GM21360 (cell line): Measurements from ENCODE around the gene PDHB.
A peak's percentile ranks its signal among the peaks of the same experiment; 100 is the strongest.
"Not testable (repeated sequence)": the region's sequence is repeated elsewhere in the genome, so short reads cannot be mapped to it uniquely, and the experiment has no call there.

ENCODE experiments used
- ATAC-seq: cut with Tn5 transposase; IDR thresholded peaks from one replicate; pipeline ENCODE4 v1.9.1; 2021; ENCODE audit warnings: mild to moderate bottlenecking, moderate library complexity; ENCODE audit not compliant: unreplicated experiment

PDHB gene

GRCh38 chr3:58440996-58441355 lies 7.3 kb upstream of the PDHB start:
- ATAC-seq = not testable (repeated sequence)

DNA sequence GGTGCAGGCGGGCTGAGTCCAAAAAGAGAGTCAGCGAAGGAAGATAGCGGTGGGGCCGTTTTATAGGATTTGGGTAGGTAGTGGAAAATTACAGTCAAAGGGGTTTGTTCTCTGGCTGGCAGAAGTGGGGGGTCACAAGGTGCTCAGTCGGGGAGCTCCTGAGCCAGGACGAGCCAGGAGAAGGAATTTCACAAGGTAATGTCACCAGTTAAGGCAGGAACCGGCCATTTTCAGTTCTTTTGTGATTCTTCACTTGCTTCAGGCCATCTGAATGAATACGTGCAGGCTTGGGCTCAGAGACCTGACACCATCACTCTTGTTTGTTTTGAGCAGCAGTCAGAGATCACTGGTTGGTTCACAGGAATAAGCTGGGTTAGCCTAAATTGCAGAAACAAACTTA lies 3.6 kb upstream of the PDHB start:
- ATAC-seq = not testable (repeated sequence)

- ATAC-seq = no peak
Observed at GRCh38 chr3:58434990-58435389, 1.4 kb upstream of the PDHB start.

DNA sequence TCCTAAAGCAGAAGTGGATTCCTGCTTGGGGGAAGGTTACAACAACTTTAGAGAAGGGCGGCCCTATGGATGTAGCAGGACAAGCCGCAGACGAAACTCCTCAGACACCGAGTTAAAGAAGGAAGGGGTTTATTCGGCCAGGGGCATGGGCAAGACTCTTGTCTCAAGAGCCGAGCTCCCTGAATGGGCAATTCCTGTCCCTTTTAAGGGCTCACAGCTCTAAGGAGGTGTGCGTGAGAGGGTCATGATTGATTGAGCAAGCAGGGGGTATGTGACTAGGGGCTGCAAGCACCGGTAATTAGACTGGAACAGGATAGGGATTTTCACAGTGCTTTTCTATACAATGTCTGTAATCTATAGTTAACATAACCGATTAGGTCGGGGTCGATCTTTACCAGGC lies 879 bp upstream of the PDHB start:
- no peak for ATAC-seq

GRCh38 chr3:58434168-58434504 lies 504 bp upstream of the PDHB start:
- ATAC-seq = no peak

GRCh38 chr3:58432905-58433304 lies 727 bp downstream of the PDHB start:
- ATAC-seq = no peak

DNA sequence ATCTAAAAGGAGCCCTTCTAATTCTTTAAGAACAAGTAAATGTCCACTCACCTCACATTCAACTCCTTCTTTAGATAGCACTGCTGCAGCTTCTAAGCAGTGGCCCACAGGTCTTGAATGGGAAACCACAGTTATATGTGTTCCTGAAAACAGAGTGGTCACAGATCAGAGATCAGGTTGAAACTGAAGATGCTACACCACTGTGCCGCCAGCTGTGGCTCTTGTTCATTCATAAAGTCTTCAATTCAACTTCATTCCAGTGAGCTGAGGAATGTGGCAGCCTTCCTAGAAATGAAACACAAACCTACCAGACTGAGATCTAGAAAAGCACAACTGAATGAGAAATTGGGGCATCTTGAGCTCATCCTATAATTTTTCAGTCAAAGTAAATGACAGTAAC lies 4.0 kb downstream of the PDHB start:
- ATAC-seq = peak; percentile 54

DNA sequence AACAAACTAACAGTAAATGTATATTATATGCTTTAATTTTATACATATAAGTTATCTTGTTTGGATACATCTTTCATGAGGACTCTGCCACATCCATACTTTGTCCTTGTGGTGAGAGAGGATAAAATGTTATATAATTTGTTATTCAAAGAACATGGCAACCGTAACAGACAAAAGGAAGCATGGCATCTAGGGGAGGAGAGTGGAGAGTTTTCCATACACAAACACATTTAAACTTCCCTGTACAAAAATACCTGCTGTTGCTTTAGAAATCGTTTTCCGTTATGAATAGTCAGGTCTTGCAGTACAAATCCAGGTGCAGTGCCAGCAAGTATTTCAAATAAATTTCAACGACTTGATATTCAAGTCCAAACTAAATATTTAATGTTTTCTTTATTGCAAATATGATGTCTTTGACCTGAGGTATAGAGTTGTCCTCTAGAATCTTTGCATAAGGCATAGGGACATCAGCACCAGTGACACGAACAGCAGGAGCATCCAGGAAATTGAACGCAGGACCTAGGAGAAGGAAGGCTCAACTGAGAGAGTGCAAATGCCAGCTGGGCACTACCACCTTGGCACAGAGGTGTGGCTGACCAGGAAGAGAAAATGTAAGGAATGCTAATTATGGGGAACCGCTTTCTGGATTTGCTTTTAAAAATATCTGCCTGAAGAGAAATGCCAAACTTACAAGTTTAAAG lies 5.8 kb downstream of the PDHB start:
- no peak for ATAC-seq

GRCh38 chr3:58425782-58426181 lies 7.8 kb downstream of the PDHB start:
- ATAC-seq = no peak

GRCh38 chr3:58424613-58425012 lies 9.0 kb downstream of the PDHB start:
- no peak for ATAC-seq

- ATAC-seq = no peak
Observed at GRCh38 chr3:58422756-58423325, 10.8 kb downstream of the PDHB start.

DNA sequence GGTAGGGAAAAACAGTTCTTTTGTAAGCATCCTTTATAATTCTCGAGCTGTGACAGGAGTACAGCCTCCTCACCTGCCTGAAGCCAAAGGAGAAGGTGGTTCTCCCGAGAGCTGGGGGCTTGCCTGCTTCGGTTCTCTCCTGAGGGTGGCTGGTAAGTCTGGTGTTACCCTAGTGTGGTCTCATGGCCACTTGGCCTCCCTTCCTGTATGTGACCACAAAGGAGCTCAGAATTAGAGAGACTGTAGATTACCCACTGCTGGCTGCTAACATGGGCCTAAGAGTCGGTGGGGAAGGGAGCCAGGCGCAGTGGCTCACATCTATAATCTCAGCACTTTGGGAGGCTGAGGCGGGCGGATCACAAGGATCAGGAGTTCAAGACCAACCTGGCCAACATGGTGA lies 12.6 kb downstream of the PDHB start:
- no peak for ATAC-seq

DNA sequence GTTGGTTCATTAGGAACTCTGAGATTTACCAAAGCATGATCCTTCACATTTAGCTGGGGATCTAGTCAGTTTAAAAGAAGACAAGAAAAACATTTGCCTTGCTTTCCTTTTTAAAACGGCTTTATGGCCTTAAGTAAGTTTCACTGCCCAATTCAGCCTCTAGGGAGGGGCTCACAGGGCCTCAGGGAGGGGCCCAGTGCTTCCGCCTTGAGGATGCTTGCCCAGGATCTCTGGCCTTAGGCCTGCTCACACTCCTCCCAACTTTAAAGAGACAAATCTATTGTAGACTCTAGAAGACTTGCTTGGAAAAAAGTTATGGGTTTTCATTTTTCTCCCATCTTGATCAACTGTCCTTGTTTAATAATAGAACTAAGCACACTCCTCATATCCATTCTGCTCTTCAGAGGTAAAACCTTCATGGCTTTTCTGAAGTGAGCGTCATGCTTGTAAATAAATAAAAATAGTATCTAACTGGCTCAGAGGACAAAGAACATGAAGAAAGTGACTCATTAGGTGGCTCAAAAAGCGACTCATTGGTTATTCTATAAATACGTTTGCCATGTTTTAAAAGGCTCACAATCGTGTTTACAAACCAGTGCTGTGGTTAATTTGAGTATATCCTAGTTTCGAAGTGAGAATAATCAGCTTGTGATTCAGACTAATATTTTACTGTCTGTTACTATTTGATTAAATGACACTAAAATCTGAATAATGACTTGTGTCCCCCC lies 13.7 kb downstream of the PDHB start:
- ATAC-seq = peak; percentile 48

GRCh38 chr3:58418227-58418626 lies 15.4 kb downstream of the PDHB start:
- ATAC-seq = no peak

DNA sequence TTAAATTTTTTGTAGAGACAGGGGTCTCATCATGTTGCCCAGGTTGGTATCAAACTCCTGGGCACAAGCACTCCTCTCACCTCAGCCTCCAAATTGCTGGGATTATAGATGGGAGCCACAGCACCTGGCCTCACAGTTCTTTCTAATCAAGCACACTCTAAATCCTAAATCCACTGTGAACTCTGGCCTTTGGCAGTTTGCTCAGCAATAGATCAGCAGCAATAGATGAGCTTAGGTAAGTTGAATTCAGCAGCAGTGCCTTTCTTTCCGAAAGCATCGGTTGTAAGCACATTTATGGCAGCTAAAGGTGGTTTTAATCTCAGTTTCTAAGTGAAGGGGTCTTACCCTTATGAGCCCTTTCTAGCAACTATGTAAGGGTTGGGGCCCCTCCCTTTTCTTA lies 16.6 kb downstream of the PDHB start:
- ATAC-seq = no peak

DNA sequence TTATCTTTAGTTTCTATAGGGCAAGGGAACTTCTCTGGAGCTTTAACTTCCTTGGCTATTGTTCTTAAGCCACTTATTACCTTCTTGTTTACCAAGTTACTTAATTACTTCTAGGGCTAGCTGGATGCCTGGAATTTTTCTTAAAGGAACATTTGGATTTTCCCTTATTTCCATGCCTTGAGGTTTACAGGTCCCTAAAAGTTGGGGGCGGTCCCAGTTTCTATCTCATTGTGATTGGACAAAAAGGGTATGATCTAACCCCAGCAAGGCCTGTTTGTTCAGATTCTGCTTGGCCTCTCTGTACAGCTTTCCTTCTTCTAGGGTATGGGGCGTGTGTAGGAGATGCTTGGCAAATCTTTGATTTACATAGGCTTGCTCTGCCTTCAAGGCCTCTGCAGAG lies 17.4 kb downstream of the PDHB start:
- ATAC-seq = no peak

DNA sequence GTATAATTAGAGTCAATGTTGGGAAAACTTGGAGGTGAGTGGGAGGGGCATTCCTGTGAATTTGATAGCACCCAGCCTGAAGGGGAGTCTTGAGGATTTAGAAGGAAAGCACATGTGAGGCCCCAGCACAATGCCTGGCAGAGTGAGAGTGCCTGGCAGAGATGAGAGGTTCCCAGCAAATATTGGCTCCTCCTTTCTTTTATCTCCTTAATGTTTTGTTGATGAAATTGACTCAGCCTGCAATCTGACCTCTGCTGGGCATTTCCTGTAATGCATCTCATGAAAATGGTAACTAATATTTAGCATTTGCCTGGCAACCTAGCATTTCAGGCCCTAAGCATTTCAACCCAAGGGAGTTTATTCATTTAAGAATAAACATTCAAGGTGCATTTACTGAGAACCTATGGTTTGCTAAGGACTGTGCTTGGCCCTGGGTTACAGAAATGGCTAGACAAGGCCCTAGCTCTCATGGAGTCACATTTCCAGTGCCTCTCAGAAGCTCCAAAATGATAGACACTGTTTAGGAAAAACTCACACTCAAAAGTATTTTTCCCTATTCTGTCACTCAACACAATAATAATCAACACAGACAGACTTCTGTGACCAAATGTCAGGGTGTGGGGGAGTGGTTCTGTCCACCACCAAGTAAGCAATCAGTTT lies 19.0 kb downstream of the PDHB start:
- no peak for ATAC-seq

GRCh38 chr3:58411851-58412830 lies 21.5 kb downstream of the PDHB start:
- no peak for ATAC-seq

- no peak for ATAC-seq
Observed at GRCh38 chr3:58411036-58411435, 22.6 kb downstream of the PDHB start.

GRCh38 chr3:58409663-58410062 lies 24.0 kb downstream of the PDHB start:
- ATAC-seq = no peak

GRCh38 chr3:58408906-58409305 lies 24.7 kb downstream of the PDHB start:
- ATAC-seq = no peak
